Right forelimb (tissue), 1 donor: Measurements from ENCODE around the gene PDGFC.

Source experiments
- DNase-seq: peaks from one replicate; pipeline ENCODE4 v3.0.0-alpha.2; 2018

Gene PDGFC

GRCh38 chr4:156729416-156729815 is 242.2 kb downstream of the PDGFC start:
- DNase-seq = no peak

GRCh38 chr4:156725257-156725656 is 246.3 kb downstream of the PDGFC start:
- DNase-seq = no peak

- DNase-seq = no peak
Observed at GRCh38 chr4:156723951-156724668, 247.5 kb downstream of the PDGFC start.

GRCh38 chr4:156718226-156718625 is 253.4 kb downstream of the PDGFC start:
- no peak for DNase-seq

- DNase-seq = no peak
Observed at GRCh38 chr4:156711193-156711590, 260.4 kb downstream of the PDGFC start.
